SU-DHL-6 (cell line): ENCODE results near the gene DNAJB1.

ENCODE experiments used
- H2AFZ ChIP-seq: fragments of 200-600 bp; sonication (generic); 2 replicates; pipeline ENCODE4 v1.6.1; 2014; ENCODE audit warnings: low read depth, mild to moderate bottlenecking, moderate library complexity, mixed read lengths, antibody characterized with exemption, low read length; ENCODE audit not compliant: severe bottlenecking
- H3F3A ChIP-seq: fragments of 200-600 bp; shearing (Covaris generic); 2 replicates; pipeline ENCODE4 v1.6.0; 2016; ENCODE audit warnings: antibody characterized with exemption, mild to moderate bottlenecking; ENCODE audit not compliant: insufficient read depth
- H3K27ac ChIP-seq: fragments of 200-600 bp; sonication (generic); 2 replicates; pipeline ENCODE4 v1.5.1; 2016; ENCODE audit warnings: low read depth, mild to moderate bottlenecking, low read length, moderate library complexity, mixed read lengths
- H3K27me3 ChIP-seq: fragments of 200-600 bp; sonication (generic), shearing (Covaris generic); 2 replicates; pipeline ENCODE4 v1.6.0; 2014; ENCODE audit warnings: mild to moderate bottlenecking, low read length
- H3K36me3 ChIP-seq: fragments of 200-600 bp; sonication (generic); 2 replicates; pipeline ENCODE4 v1.6.1; 2014; ENCODE audit warnings: mild to moderate bottlenecking, low read length, mixed read lengths
- H3K4me2 ChIP-seq: fragments of 300-600, 200-600 bp; shearing (Covaris generic), sonication (generic); 2 replicates; pipeline ENCODE4 v1.6.0; 2014; ENCODE audit warnings: low read length, low read depth, mild to moderate bottlenecking; ENCODE audit not compliant: poor library complexity, severe bottlenecking
- H3K4me3 ChIP-seq: fragments of 200-600 bp; sonication (generic); 2 replicates; pipeline ENCODE4 v1.5.1; 2014; ENCODE audit warnings: antibody characterized with exemption, low read length, mild to moderate bottlenecking, mixed read lengths; ENCODE audit not compliant: insufficient read depth, poor library complexity, severe bottlenecking
- H3K79me2 ChIP-seq: fragments of 200-600 bp; sonication (generic); 2 replicates; pipeline ENCODE4 v1.6.1; 2014; ENCODE audit warnings: mild to moderate bottlenecking, low read length, moderate library complexity; ENCODE audit not compliant: insufficient read depth
- H3K9ac ChIP-seq: fragments of 200-600 bp; sonication (generic); 2 replicates; pipeline ENCODE4 v1.7.0; 2014; ENCODE audit warnings: mild to moderate bottlenecking, low read length
- H3K9me2 ChIP-seq: fragments of 200-600 bp; sonication (generic); replicated peaks from 2 replicates; pipeline ENCODE4 v1.6.1; 2014; ENCODE audit warnings: low read length; ENCODE audit not compliant: insufficient read depth
- H3K9me3 ChIP-seq: fragments of 200-600 bp; sonication (generic); 2 replicates; pipeline ENCODE4 v1.6.1; 2014; ENCODE audit warnings: low read length, mixed read lengths; ENCODE audit not compliant: insufficient read depth
- H4K20me1 ChIP-seq: fragments of 200-600 bp; sonication (generic); 2 replicates; pipeline ENCODE4 v1.6.1; 2014; ENCODE audit warnings: low read depth, mild to moderate bottlenecking, antibody characterized with exemption, low read length, moderate library complexity, mixed read lengths
- CTCF ChIP-seq: fragments of 200-600 bp; sonication (generic); IDR thresholded peaks from one replicate; pipeline ENCODE4 v1.5.1; 2017; ENCODE audit warnings: antibody characterized with exemption, mild to moderate bottlenecking, low read length, moderate library complexity; ENCODE audit not compliant: insufficient read depth, poor library complexity, severe bottlenecking
- EZH2phosphoT487 ChIP-seq: fragments of 200-600 bp; sonication (generic), shearing (Covaris generic); conservative IDR thresholded peaks from 2 replicates; pipeline ENCODE4 v1.6.1; 2018; ENCODE audit warnings: mild to moderate bottlenecking, antibody characterized with exemption, low read length, moderate library complexity, mixed read lengths

Gene DNAJB1

GRCh38 chr19:14487370-14488125 is 30.6 kb downstream of the DNAJB1 start:
- no peak for TF ChIP-seq CTCF

GRCh38 chr19:14482172-14482941 is 35.8 kb downstream of the DNAJB1 start:
- Histone ChIP-seq H3K9me2 (no peaks in the 10 kb centered on the region), H3F3A (no peaks in the 10 kb centered on the region), H2AFZ (no peak overlapping the region), H3K27ac (no peak overlapping the region), H3K27me3 (no peaks in the 10 kb centered on the region), H3K9ac (no peak overlapping the region), H4K20me1 (no peaks in the 10 kb centered on the region), H3K4me3 (no peak overlapping the region), H3K79me2 (no peaks in the 10 kb centered on the region), H3K4me2 (no peak overlapping the region), H3K36me3 (no peaks in the 10 kb centered on the region), H3K9me3 (no peaks in the 10 kb centered on the region)
- TF ChIP-seq CTCF (no peak), EZH2phosphoT487 (no peak)

More at GRCh38 chr19:14487370-14488125, 30.6 kb downstream of the DNAJB1 start:
- Histone ChIP-seq H3K9ac (no peak overlapping the region), H3K27ac (no peak overlapping the region), H3F3A (no peaks in the 10 kb centered on the region), H3K4me3 (no peak overlapping the region), H3K27me3 (no peaks in the 10 kb centered on the region), H3K9me3 (no peaks in the 10 kb centered on the region), H3K4me2 (no peak overlapping the region), H3K9me2 (no peaks in the 10 kb centered on the region), H2AFZ (no peak overlapping the region), H3K36me3 (no peaks in the 10 kb centered on the region), H3K79me2 (no peaks in the 10 kb centered on the region), H4K20me1 (no peaks in the 10 kb centered on the region)

GRCh38 chr19:14480700-14481079 is 37.5 kb downstream of the DNAJB1 start:
- H3K27me3 ChIP-seq: no peaks in the 10 kb centered on the region
- no peaks in the 10 kb centered on the region for H3K36me3 ChIP-seq
- H3K4me3 ChIP-seq: no peak overlapping the region
- peak overlapping the region; percentile 29 for H3K4me2 ChIP-seq
- H4K20me1 ChIP-seq: no peaks in the 10 kb centered on the region
- no peak overlapping the region for H3K27ac ChIP-seq
- no peak overlapping the region for H2AFZ ChIP-seq
- no peak overlapping the region for H3K9ac ChIP-seq
- H3K9me3 ChIP-seq: no peaks in the 10 kb centered on the region
- H3F3A ChIP-seq: no peaks in the 10 kb centered on the region
- no peaks in the 10 kb centered on the region for H3K79me2 ChIP-seq
- no peaks in the 10 kb centered on the region for H3K9me2 ChIP-seq
- TF ChIP-seq CTCF (no peak), EZH2phosphoT487 (no peak)
